HG02973 (cell line): Measurements from ENCODE around the gene TCP11L1.
A peak's percentile ranks its signal among the peaks of the same experiment; 100 is the strongest.
"Not testable (repeated sequence)": the region's sequence is repeated elsewhere in the genome, so short reads cannot be mapped to it uniquely, and the experiment has no call there.

Experiments
- ATAC-seq: cut with Tn5 transposase; IDR thresholded peaks from one replicate; pipeline ENCODE4 v1.9.1; 2021; ENCODE audit warnings: moderate library complexity; ENCODE audit not compliant: unreplicated experiment

The TCP11L1 gene

GRCh38 chr11:33064866-33065265, 25.5 kb downstream of the TCP11L1 start:
- no peak for ATAC-seq

- ATAC-seq, result peak; percentile 42
Measured at GRCh38 chr11:33065445-33066178, 26.2 kb downstream of the TCP11L1 start.

GRCh38 chr11:33067294-33067693, 27.9 kb downstream of the TCP11L1 start:
- ATAC-seq, result no peak

GRCh38 chr11:33068611-33069340, 29.4 kb downstream of the TCP11L1 start:
- no peak for ATAC-seq

GRCh38 chr11:33072465-33072864, 33.1 kb downstream of the TCP11L1 start:
- no peak for ATAC-seq

GRCh38 chr11:33083918-33084317, 44.5 kb downstream of the TCP11L1 start:
- ATAC-seq, result no peak

- ATAC-seq, result no peak
Measured at GRCh38 chr11:33086017-33086416, 46.6 kb downstream of the TCP11L1 start.

- ATAC-seq, result no peak
Measured at GRCh38 chr11:33089776-33090175, 50.4 kb downstream of the TCP11L1 start.

GRCh38 chr11:33094157-33094556, 54.8 kb downstream of the TCP11L1 start:
- ATAC-seq, result no peak

- ATAC-seq, result no peak
Measured at GRCh38 chr11:33103836-33104235, 64.5 kb downstream of the TCP11L1 start.

GRCh38 chr11:33109294-33109895, 70.0 kb downstream of the TCP11L1 start:
- no peak for ATAC-seq

GRCh38 chr11:33110083-33110482, 70.7 kb downstream of the TCP11L1 start:
- ATAC-seq, result no peak

- no peak for ATAC-seq
Measured at GRCh38 chr11:33116535-33116934, 77.2 kb downstream of the TCP11L1 start.

GRCh38 chr11:33122696-33123095, 83.3 kb downstream of the TCP11L1 start:
- ATAC-seq, result not testable (repeated sequence)
